T-helper 2 cell treated with Interferon-gamma antibody and Interleukin-4, amounts not matched to agents 5 μg/mL and 100 μg/mL, for 36 hours (primary cell): Measurements from ENCODE around the gene EXPH5.

ENCODE experiments used
- DNase-seq: peaks from one replicate; pipeline ENCODE4 v3.0.0; 2021; ENCODE audit warnings: low spot score
- H3K27ac Mint-ChIP-seq: one replicate; pipeline ENCODE4 v1.8.0; 2021; ENCODE audit warnings: mild to moderate bottlenecking, mixed read lengths
- H3K27me3 Mint-ChIP-seq: one replicate; pipeline ENCODE4 v1.8.0; 2021; ENCODE audit warnings: low read depth, mixed read lengths
- H3K36me3 Mint-ChIP-seq: one replicate; pipeline ENCODE4 v1.8.0; 2021; ENCODE audit warnings: low read depth, mixed read lengths
- H3K4me1 Mint-ChIP-seq: one replicate; pipeline ENCODE4 v1.8.0; 2021; ENCODE audit warnings: low read depth, mixed read lengths
- H3K4me3 Mint-ChIP-seq: one replicate; pipeline ENCODE4 v1.8.0; 2022; ENCODE audit warnings: mild to moderate bottlenecking, moderate library complexity, mixed read lengths
- H3K9me3 Mint-ChIP-seq: one replicate; pipeline ENCODE4 v1.8.0; 2021; ENCODE audit warnings: mixed read lengths

The EXPH5 gene

GRCh38 chr11:108565653-108566052 is 27.9 kb downstream of the EXPH5 start:
- H3K27ac Mint-ChIP-seq, result no peak overlapping the region
- DNase-seq, result no peak
- H3K9me3 Mint-ChIP-seq, result no peaks in the 10 kb centered on the region
- H3K36me3 Mint-ChIP-seq, result no peaks in the 10 kb centered on the region
- no peaks in the 10 kb centered on the region for H3K4me1 Mint-ChIP-seq
- H3K4me3 Mint-ChIP-seq, result no peak overlapping the region
- no peaks in the 10 kb centered on the region for H3K27me3 Mint-ChIP-seq

GRCh38 chr11:108562746-108563581 is 30.6 kb downstream of the EXPH5 start:
- DNase-seq, result no peak
- no peaks in the 10 kb centered on the region for H3K9me3 Mint-ChIP-seq
- H3K27me3 Mint-ChIP-seq, result peaks cover 8% of the 10 kb centered on the region
- H3K27ac Mint-ChIP-seq, result no peak overlapping the region
- H3K36me3 Mint-ChIP-seq, result no peaks in the 10 kb centered on the region
- H3K4me1 Mint-ChIP-seq, result peaks cover 5% of the 10 kb centered on the region
- no peak overlapping the region for H3K4me3 Mint-ChIP-seq

GRCh38 chr11:108561535-108561991 is 32.0 kb downstream of the EXPH5 start:
- H3K36me3 Mint-ChIP-seq, result no peaks in the 10 kb centered on the region
- H3K27ac Mint-ChIP-seq, result peak overlapping the region; percentile 7
- no peak overlapping the region for H3K4me3 Mint-ChIP-seq
- peaks cover 8% of the 10 kb centered on the region for H3K27me3 Mint-ChIP-seq
- H3K9me3 Mint-ChIP-seq, result no peaks in the 10 kb centered on the region
- DNase-seq, result no peak
- peaks cover 5% of the 10 kb centered on the region for H3K4me1 Mint-ChIP-seq

- no peak for DNase-seq
These were observed 33.7 kb downstream of the EXPH5 start for GRCh38 chr11:108559904-108560303.

GRCh38 chr11:108559340-108559739 is 34.2 kb downstream of the EXPH5 start:
- no peak overlapping the region for H3K27ac Mint-ChIP-seq
- no peak overlapping the region for H3K4me3 Mint-ChIP-seq
- no peak for DNase-seq
- no peaks in the 10 kb centered on the region for H3K9me3 Mint-ChIP-seq
- H3K4me1 Mint-ChIP-seq, result peaks cover 5% of the 10 kb centered on the region
- peaks cover 8% of the 10 kb centered on the region for H3K27me3 Mint-ChIP-seq
- H3K36me3 Mint-ChIP-seq, result no peaks in the 10 kb centered on the region

More at GRCh38 chr11:108559904-108560303, 33.7 kb downstream of the EXPH5 start:
- no peak overlapping the region for H3K27ac Mint-ChIP-seq
- no peaks in the 10 kb centered on the region for H3K36me3 Mint-ChIP-seq
- peaks cover 5% of the 10 kb centered on the region for H3K4me1 Mint-ChIP-seq
- peaks cover 8% of the 10 kb centered on the region for H3K27me3 Mint-ChIP-seq
- no peak overlapping the region for H3K4me3 Mint-ChIP-seq
- no peaks in the 10 kb centered on the region for H3K9me3 Mint-ChIP-seq

- Mint-ChIP-seq H3K4me1 (peaks cover 5% of the 10 kb centered on the region), H3K27me3 (peaks cover 8% of the 10 kb centered on the region), H3K4me3 (no peak overlapping the region), H3K27ac (no peak overlapping the region), H3K9me3 (no peaks in the 10 kb centered on the region), H3K36me3 (no peaks in the 10 kb centered on the region)
- DNase-seq, result no peak
These were observed 35.3 kb downstream of the EXPH5 start for GRCh38 chr11:108558222-108558621.

- DNase-seq, result no peak
- Mint-ChIP-seq H3K36me3 (no peaks in the 10 kb centered on the region), H3K4me3 (no peak overlapping the region), H3K27ac (no peak overlapping the region), H3K27me3 (peaks cover 8% of the 10 kb centered on the region), H3K4me1 (peaks cover 5% of the 10 kb centered on the region), H3K9me3 (no peaks in the 10 kb centered on the region)
These were observed 37.5 kb downstream of the EXPH5 start for GRCh38 chr11:108556019-108556418.

- no peaks in the 10 kb centered on the region for H3K9me3 Mint-ChIP-seq
- H3K27ac Mint-ChIP-seq, result no peak overlapping the region
- H3K27me3 Mint-ChIP-seq, result no peaks in the 10 kb centered on the region
- H3K4me1 Mint-ChIP-seq, result no peaks in the 10 kb centered on the region
- H3K36me3 Mint-ChIP-seq, result no peaks in the 10 kb centered on the region
- no peak for DNase-seq
- H3K4me3 Mint-ChIP-seq, result no peak overlapping the region
These were observed 41.7 kb downstream of the EXPH5 start for GRCh38 chr11:108551651-108552462.

GRCh38 chr11:108549319-108549885 is 44.2 kb downstream of the EXPH5 start:
- Mint-ChIP-seq H3K27ac (no peak overlapping the region), H3K36me3 (no peaks in the 10 kb centered on the region)

GRCh38 chr11:108545909-108546501 is 47.6 kb downstream of the EXPH5 start:
- no peak overlapping the region for H3K4me3 Mint-ChIP-seq
- H3K4me1 Mint-ChIP-seq, result no peaks in the 10 kb centered on the region
- H3K9me3 Mint-ChIP-seq, result no peaks in the 10 kb centered on the region
- H3K27ac Mint-ChIP-seq, result no peak overlapping the region
- peaks cover 2% of the 10 kb centered on the region for H3K27me3 Mint-ChIP-seq
- DNase-seq, result no peak
- H3K36me3 Mint-ChIP-seq, result no peaks in the 10 kb centered on the region

More at GRCh38 chr11:108549319-108549885, 44.2 kb downstream of the EXPH5 start:
- Mint-ChIP-seq H3K4me3 (no peak overlapping the region), H3K4me1 (no peaks in the 10 kb centered on the region), H3K9me3 (no peaks in the 10 kb centered on the region), H3K27me3 (no peaks in the 10 kb centered on the region)
- no peak for DNase-seq

- Mint-ChIP-seq H3K36me3 (no peaks in the 10 kb centered on the region), H3K27ac (no peak overlapping the region), H3K9me3 (no peaks in the 10 kb centered on the region), H3K4me3 (no peak overlapping the region), H3K27me3 (peaks cover 2% of the 10 kb centered on the region), H3K4me1 (no peaks in the 10 kb centered on the region)
- DNase-seq, result no peak
These were observed 50.1 kb downstream of the EXPH5 start for GRCh38 chr11:108543316-108543964.

GRCh38 chr11:108541531-108541930 is 52.0 kb downstream of the EXPH5 start:
- Mint-ChIP-seq H3K4me3 (no peak overlapping the region), H3K9me3 (no peaks in the 10 kb centered on the region), H3K4me1 (no peaks in the 10 kb centered on the region), H3K27me3 (peaks cover 2% of the 10 kb centered on the region), H3K27ac (no peak overlapping the region), H3K36me3 (no peaks in the 10 kb centered on the region)
- no peak for DNase-seq

- H3K4me1 Mint-ChIP-seq, result no peaks in the 10 kb centered on the region
- peaks cover 2% of the 10 kb centered on the region for H3K27me3 Mint-ChIP-seq
- H3K4me3 Mint-ChIP-seq, result no peak overlapping the region
- no peaks in the 10 kb centered on the region for H3K9me3 Mint-ChIP-seq
- no peaks in the 10 kb centered on the region for H3K36me3 Mint-ChIP-seq
- no peak overlapping the region for H3K27ac Mint-ChIP-seq
- DNase-seq, result no peak
These were observed 55.1 kb downstream of the EXPH5 start for GRCh38 chr11:108538502-108538901.
